Neural crest cell (in vitro differentiated cells): ENCODE measurements around the gene WRNIP1. TPM values are rescaled to one million over a fixed set of nuclear protein-coding genes. Genes with fewer than 3 reads are reported as not detected.

Experiments used
- DNase-seq: peaks from one replicate; pipeline ENCODE4 v3.0.0; 2021; ENCODE audit warnings: low read depth, mixed read lengths, low spot score
- H3K27ac Mint-ChIP-seq: one replicate; pipeline ENCODE4 v1.8.0; 2021; ENCODE audit warnings: mild to moderate bottlenecking, mixed read lengths; ENCODE audit not compliant: unreplicated experiment
- H3K27me3 Mint-ChIP-seq: 2 replicates; pipeline ENCODE4 v1.8.0; 2021; ENCODE audit warnings: low read depth, mild to moderate bottlenecking, mixed read lengths
- H3K36me3 Mint-ChIP-seq: 2 replicates; pipeline ENCODE4 v1.8.0; 2021; ENCODE audit warnings: low read depth, mild to moderate bottlenecking, mixed read lengths
- H3K4me1 Mint-ChIP-seq: 2 replicates; pipeline ENCODE4 v1.8.0; 2021; ENCODE audit warnings: mixed read lengths
- H3K4me3 Mint-ChIP-seq: one replicate; pipeline ENCODE4 v1.8.0; 2021; ENCODE audit warnings: mild to moderate bottlenecking, mixed read lengths
- H3K9me3 Mint-ChIP-seq: 2 replicates; pipeline ENCODE4 v1.8.0; 2021; ENCODE audit warnings: mixed read lengths
- CTCF ChIP-seq: fragments of 200-600 bp; sonication (generic); conservative IDR thresholded peaks from 2 replicates; pipeline ENCODE4 v1.5.0; 2021; ENCODE audit warnings: antibody characterized with exemption, mild to moderate bottlenecking
- total RNA-seq: library from RNA; stranded (reverse); gene quantifications from 2 replicates; pipeline ENCODE4 v1.2.1, GENCODE V29; 2021

WRNIP1 gene
- total RNA-seq, 1 donor from 2014 or later = 46.2 TPM

- no peak overlapping the region for H3K4me3 Mint-ChIP-seq
- H3K27ac Mint-ChIP-seq = no peak overlapping the region
- H3K36me3 Mint-ChIP-seq = peaks cover 17% of the 10 kb centered on the region
- no peaks in the 10 kb centered on the region for H3K27me3 Mint-ChIP-seq
- H3K4me1 Mint-ChIP-seq = peaks cover 22% of the 10 kb centered on the region
- DNase-seq = no peak
- H3K9me3 Mint-ChIP-seq = no peaks in the 10 kb centered on the region
- no peak for TF ChIP-seq CTCF
Measured at GRCh38 chr6:2773449-2773848, 8.3 kb downstream of the WRNIP1 start.

- no peaks in the 10 kb centered on the region for H3K9me3 Mint-ChIP-seq
- no peak overlapping the region for H3K4me3 Mint-ChIP-seq
- H3K4me1 Mint-ChIP-seq = peaks cover 11% of the 10 kb centered on the region
- TF ChIP-seq CTCF = no peak
- H3K27me3 Mint-ChIP-seq = no peaks in the 10 kb centered on the region
- DNase-seq = no peak
- H3K27ac Mint-ChIP-seq = no peak overlapping the region
- H3K36me3 Mint-ChIP-seq = peaks cover 15% of the 10 kb centered on the region
Measured at GRCh38 chr6:2775003-2775402, 9.8 kb downstream of the WRNIP1 start.

- no peak overlapping the region for H3K4me3 Mint-ChIP-seq
- peaks cover 12% of the 10 kb centered on the region for H3K36me3 Mint-ChIP-seq
- no peaks in the 10 kb centered on the region for H3K9me3 Mint-ChIP-seq
- no peak for DNase-seq
- no peaks in the 10 kb centered on the region for H3K4me1 Mint-ChIP-seq
- no peak for TF ChIP-seq CTCF
- H3K27me3 Mint-ChIP-seq = no peaks in the 10 kb centered on the region
- no peak overlapping the region for H3K27ac Mint-ChIP-seq
Measured at GRCh38 chr6:2777249-2777648, 12.1 kb downstream of the WRNIP1 start.

DNA sequence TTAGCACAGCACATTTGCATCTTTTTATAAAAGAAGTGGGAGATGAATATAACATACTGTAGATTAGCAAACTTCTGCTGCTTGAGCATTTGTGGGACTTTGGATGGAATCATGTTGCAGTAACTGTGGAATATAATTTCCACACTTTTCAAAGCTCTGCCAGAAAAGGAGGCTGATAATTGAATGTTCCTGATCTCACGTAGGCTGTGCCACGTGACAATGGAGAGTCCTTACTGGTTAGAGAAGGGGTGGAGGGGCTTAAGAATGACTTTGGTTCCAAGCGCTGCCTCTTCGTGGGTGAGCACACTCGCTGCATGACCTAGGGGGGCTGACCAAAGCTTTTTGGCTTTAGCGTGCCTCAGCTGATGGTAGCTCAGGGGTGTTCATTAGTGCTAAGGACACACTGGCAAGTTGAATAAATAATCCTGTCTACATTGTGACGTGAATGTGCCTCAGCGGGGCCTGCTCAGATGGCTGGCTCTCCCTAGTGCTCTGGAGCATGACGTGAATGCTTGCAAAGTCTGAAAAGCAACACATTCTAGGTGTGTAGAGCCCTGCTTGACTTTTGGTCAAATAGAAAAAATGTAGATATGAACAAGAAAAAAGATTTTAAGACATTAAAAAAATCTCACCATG, 15.0 kb downstream of the WRNIP1 start:
- DNase-seq = no peak
- Mint-ChIP-seq H3K4me1 (peaks cover 6% of the 10 kb centered on the region), H3K9me3 (no peaks in the 10 kb centered on the region)

DNA sequence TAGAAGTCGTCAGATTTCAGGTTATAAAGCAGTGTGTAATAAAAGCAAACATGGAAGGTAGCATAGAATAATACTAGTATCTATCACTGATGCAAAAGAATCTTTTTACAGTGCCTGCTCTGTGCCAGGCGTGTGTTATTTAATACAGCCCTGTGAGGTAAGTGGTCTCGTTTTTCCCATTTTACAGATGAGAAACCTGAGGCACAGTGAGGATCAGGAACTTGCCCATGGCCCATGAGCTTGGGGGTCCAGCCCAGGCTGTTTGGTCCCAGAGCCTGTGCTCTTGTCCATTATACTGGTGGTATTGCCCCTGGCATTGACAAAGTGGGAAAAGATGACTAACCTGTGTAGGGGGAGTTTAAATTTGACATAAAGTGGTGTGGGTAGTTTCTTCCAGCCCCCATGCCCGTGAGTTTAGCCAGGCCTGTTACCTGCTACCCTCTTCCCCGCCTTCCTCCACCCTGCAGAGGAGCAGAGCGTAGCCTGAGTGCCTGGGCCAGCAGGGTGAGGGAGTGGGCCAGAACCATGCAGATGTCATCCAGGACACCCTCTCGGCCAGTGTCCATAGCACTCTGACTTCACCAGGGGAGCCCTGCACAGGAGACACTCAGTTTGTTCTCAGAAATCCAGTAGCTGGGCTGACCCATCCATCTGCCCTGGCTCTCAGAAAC, 16.6 kb downstream of the WRNIP1 start:
- Mint-ChIP-seq H3K27ac (no peak overlapping the region), H3K4me1 (peaks cover 6% of the 10 kb centered on the region), H3K27me3 (no peaks in the 10 kb centered on the region), H3K9me3 (no peaks in the 10 kb centered on the region), H3K4me3 (no peak overlapping the region), H3K36me3 (peaks cover 5% of the 10 kb centered on the region)
- no peak for DNase-seq
- no peak for TF ChIP-seq CTCF

More for the DNA sequence above, 15.0 kb downstream of the WRNIP1 start:
- TF ChIP-seq CTCF = no peak
- H3K36me3 Mint-ChIP-seq = peaks cover 8% of the 10 kb centered on the region
- H3K27ac Mint-ChIP-seq = no peak overlapping the region
- no peak overlapping the region for H3K4me3 Mint-ChIP-seq
- no peaks in the 10 kb centered on the region for H3K27me3 Mint-ChIP-seq
